ENCODE data around the gene LIM2. TPM values are rescaled to one million over a fixed set of nuclear protein-coding genes. Genes with fewer than 3 reads are reported as not detected.
A peak's percentile ranks its signal among the peaks of the same experiment; 100 is the strongest.

Gene LIM2
- total and polyA plus RNA-seq, 9 of the 15 experiments (the other 6 are each of a cell fraction or from before 2014, with no cell fraction given): 0.07 to 0.45 (median 0.18) TPM; not detected in 4

- no peak overlapping the region for H3K4me3 ChIP-seq
- ChIA-PET CTCF (ENCODE audit: low intra/inter-chr PET ratio) (no interaction called here), POLR2A (interaction anchor here (1.1 kb wide), 1 partner anchor 20 kb away, joined by 4 read pairs; no protein-coding TSS in a partner anchor)
- 0 out of 2 replicates have a peak, but pooled peaks have one; percentile 14 for TF ChIP-seq POLR2G (IDR thresholded peaks at IDR 0.05; ENCODE audit: low read depth, low read length)
- no peak for TF ChIP-seq PHF8 (IDR thresholded peaks at IDR 0.05; ENCODE audit: borderline replicate concordance, low read length)
- BruUV-seq (replicated peaks): no TSS peak
- ATAC-seq (no peak), FAIRE-seq (no peak), DNase-seq (ENCODE audit: extremely low read depth in 1 of 4, low spot score in 3 of 4) (no peak)
- in situ Hi-C loops (cut with MboI): no loop called here
- intact Hi-C loops (cut with micrococcal nuclease): no loop called here
- H3K4me2 ChIP-seq (ENCODE audit: insufficient read depth, low read length): no peak overlapping the region
- H2AFZ ChIP-seq (ENCODE audit: low read depth, low read length): no peak overlapping the region
- 75% methylated on average over 12 of the region's 18 CpGs for WGBS (ENCODE audit: insufficient coverage, low coverage, missing lambda C conversion rate)
- no peaks in the 10 kb centered on the region for H4K20me1 ChIP-seq (replicated peaks; ENCODE audit: control insufficient read depth, insufficient read depth, low read length)
- no peaks in the 10 kb centered on the region for H3K27me3 ChIP-seq (ENCODE audit: control insufficient read depth in 2 of 2, insufficient read depth in 2 of 2, low read length in 2 of 2)
- H3K9me1 ChIP-seq (ENCODE audit: control insufficient read depth, insufficient read depth, low read length): no peaks in the 10 kb centered on the region
- peaks cover 15% of the 10 kb centered on the region for H3K79me2 ChIP-seq (ENCODE audit: control insufficient read depth, insufficient read depth, low read length)
- H3K36me3 ChIP-seq (ENCODE audit: control insufficient read depth, insufficient read depth, low read length): no peaks in the 10 kb centered on the region
- H3K9me3 ChIP-seq (replicated peaks; ENCODE audit: control insufficient read depth, insufficient read depth, low read depth, low read length): no peaks in the 10 kb centered on the region
- H3K27ac ChIP-seq (ENCODE audit: extremely low read depth, low read depth, low read length): no peak overlapping the region
- peaks cover 19 to 34% of the 10 kb centered on the region in 2 experiments for H3K4me1 ChIP-seq (replicated peaks in 1 of 2; ENCODE audit: control insufficient read depth in 2 of 2, insufficient read depth in 2 of 2, low read length in 2 of 2)
- H3K9ac ChIP-seq (ENCODE audit: insufficient read depth in 1 of 2, low read depth in 2 of 2, low read length in 2 of 2): peak overlapping the region in 1 of 2 experiments; percentile 82; a peak in 2 of 4 replicates
Measured at GRCh38 chr19:51372021-51372648, 15.6 kb downstream of the LIM2 start.

- DNase-seq (ENCODE audit: extremely low read depth in 1 of 4, low spot score in 3 of 4): no peak
- in situ Hi-C loops (cut with MboI) (no loop called here), intact Hi-C loops (cut with micrococcal nuclease) (no loop called here)
- peak overlapping the region in 1 of 2 experiments; percentile 72; a peak in 1 of 4 replicates for H3K9ac ChIP-seq (ENCODE audit: insufficient read depth in 1 of 2, low read depth in 2 of 2, low read length in 2 of 2)
- H3K27ac ChIP-seq (ENCODE audit: extremely low read depth, low read depth, low read length): no peak overlapping the region
- no peak for ATAC-seq
- H3K27me3 ChIP-seq (ENCODE audit: control insufficient read depth in 2 of 2, insufficient read depth in 2 of 2, low read length in 2 of 2): no peaks in the 10 kb centered on the region
- peaks cover 22% of the 10 kb centered on the region for H3K79me2 ChIP-seq (ENCODE audit: control insufficient read depth, insufficient read depth, low read length)
- POLR2A ChIA-PET: no interaction called here
- FAIRE-seq: no peak
- peaks cover 19 to 38% of the 10 kb centered on the region in 2 experiments for H3K4me1 ChIP-seq (replicated peaks in 1 of 2; ENCODE audit: control insufficient read depth in 2 of 2, insufficient read depth in 2 of 2, low read length in 2 of 2)
- H3K9me3 ChIP-seq (replicated peaks; ENCODE audit: control insufficient read depth, insufficient read depth, low read depth, low read length): no peaks in the 10 kb centered on the region
- TF ChIP-seq MECOM (CRISPR knock-in tag; IDR thresholded peaks at IDR 0.05): no peak
- no peak for TF ChIP-seq STAG1 (CRISPR knock-in tag; IDR thresholded peaks at IDR 0.05; ENCODE audit: borderline replicate concordance)
- no TSS peak for BruUV-seq (replicated peaks)
- CTCF ChIA-PET (ENCODE audit: low intra/inter-chr PET ratio): no interaction called here
- no peaks in the 10 kb centered on the region for H3K36me3 ChIP-seq (ENCODE audit: control insufficient read depth, insufficient read depth, low read length)
- H3K4me2 ChIP-seq (ENCODE audit: insufficient read depth, low read length): no peak overlapping the region
- no peaks in the 10 kb centered on the region for H4K20me1 ChIP-seq (replicated peaks; ENCODE audit: control insufficient read depth, insufficient read depth, low read length)
- no peak overlapping the region for H3K4me3 ChIP-seq
- WGBS (ENCODE audit: insufficient coverage, low coverage, missing lambda C conversion rate): 57% methylated on average over 8 of the region's 8 CpGs
- no peak overlapping the region for H2AFZ ChIP-seq (ENCODE audit: low read depth, low read length)
- H3K9me1 ChIP-seq (ENCODE audit: control insufficient read depth, insufficient read depth, low read length): no peaks in the 10 kb centered on the region
Measured at GRCh38 chr19:51371186-51371690, 16.5 kb downstream of the LIM2 start.
